Measurements from ENCODE around the gene AGAP1. TPM values are rescaled to one million over a fixed set of nuclear protein-coding genes. Genes with fewer than 3 reads are reported as not detected.

The AGAP1 gene
- total and polyA plus RNA-seq, 9 donors, result 5.7 to 32.2 (median 20.2) TPM

- intact Hi-C loops (cut with DNase I), result no loop called here
- Histone ChIP-seq H3K36me3 (no peaks in the 10 kb centered on the region), H3K27ac (no peak overlapping the region), H3K4me3 (no peak overlapping the region), H3K27me3 (no peaks in the 10 kb centered on the region), H3K4me1 (ENCODE audit: insufficient read depth) (no peaks in the 10 kb centered on the region), H3K9me3 (no peaks in the 10 kb centered on the region)
- TF ChIP-seq POLR2A (IDR thresholded peaks at IDR 0.05), result no peak
- no peak for TF ChIP-seq EP300 (IDR thresholded peaks at IDR 0.05)
- TF ChIP-seq CTCF (IDR thresholded peaks at IDR 0.05), result no peak
- no peak for DNase-seq
- 87 to 95% (median 92%) methylated on average over 18 of the region's 18 CpGs for WGBS, 3 donors
Measured at GRCh38 chr2:235707411-235708096, 213.7 kb downstream of the AGAP1 start.

GRCh38 chr2:235709124-235709813 lies 215.4 kb downstream of the AGAP1 start:
- intact Hi-C loops (cut with DNase I), result no loop called here
- Histone ChIP-seq H3K9me3 (no peaks in the 10 kb centered on the region), H3K36me3 (no peaks in the 10 kb centered on the region), H3K4me1 (ENCODE audit: insufficient read depth) (no peaks in the 10 kb centered on the region), H3K27ac (no peak overlapping the region), H3K4me3 (no peak overlapping the region), H3K27me3 (no peaks in the 10 kb centered on the region)
- WGBS, 3 donors, result 88% methylated on average over 14 of the region's 14 CpGs
- no peak for DNase-seq
- no peak for TF ChIP-seq CTCF (IDR thresholded peaks at IDR 0.05)
- no peak for TF ChIP-seq EP300 (IDR thresholded peaks at IDR 0.05)
- no peak for TF ChIP-seq POLR2A (IDR thresholded peaks at IDR 0.05)

DNA sequence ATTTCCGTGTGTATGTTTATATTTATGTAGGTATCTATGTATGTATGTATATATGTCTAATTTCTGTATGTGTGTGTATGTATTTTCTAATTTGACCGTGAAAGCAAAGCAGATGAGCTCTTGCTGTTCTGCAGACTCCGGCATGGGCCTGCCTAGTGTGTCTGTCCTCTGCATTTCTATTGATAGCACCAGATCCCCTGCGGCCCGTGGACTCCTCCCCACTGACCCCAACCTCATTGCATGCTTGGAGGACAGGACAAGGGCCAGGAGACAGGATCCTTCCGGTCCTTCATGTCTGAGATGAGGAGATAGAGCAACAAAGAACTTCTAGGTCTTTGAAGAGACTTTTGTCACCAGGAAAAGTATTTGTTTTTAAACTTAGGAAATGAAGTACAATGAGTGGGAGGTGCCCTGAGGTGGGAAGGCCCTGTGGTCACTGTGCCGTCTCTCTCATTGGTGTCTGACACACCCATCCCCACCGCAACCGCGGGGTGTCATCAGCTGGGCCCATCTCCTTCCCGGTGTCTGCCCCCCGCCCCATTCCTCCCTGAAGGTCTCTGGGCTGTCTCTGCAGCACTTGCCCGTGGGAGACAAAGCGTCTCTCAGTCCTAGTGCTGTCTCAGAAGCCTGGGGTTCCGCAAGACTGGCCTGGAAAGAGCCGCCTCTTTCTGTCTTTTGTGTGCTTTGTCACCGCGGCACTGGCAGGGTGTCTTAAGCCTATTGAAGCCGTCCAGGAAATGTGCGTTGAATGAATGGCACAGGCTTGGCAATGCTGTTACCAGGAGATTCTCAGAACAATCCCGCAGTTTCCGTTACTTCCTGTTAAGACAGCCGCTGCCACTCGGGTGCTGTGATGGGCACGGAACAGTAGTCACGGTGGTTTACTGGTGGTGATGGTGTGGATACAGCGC lies 216.4 kb downstream of the AGAP1 start:
- Histone ChIP-seq H3K4me3 (no peak overlapping the region), H3K27ac (no peak overlapping the region), H3K36me3 (no peaks in the 10 kb centered on the region), H3K4me1 (ENCODE audit: insufficient read depth) (no peaks in the 10 kb centered on the region), H3K9me3 (no peaks in the 10 kb centered on the region), H3K27me3 (no peaks in the 10 kb centered on the region)
- 90 to 94% (median 92%) methylated on average over 27 of the region's 27 CpGs for WGBS, 3 donors
- no peak for TF ChIP-seq CTCF (IDR thresholded peaks at IDR 0.05)
- TF ChIP-seq EP300 (IDR thresholded peaks at IDR 0.05), result no peak
- no peak for TF ChIP-seq POLR2A (IDR thresholded peaks at IDR 0.05)
- intact Hi-C loops (cut with DNase I), result no loop called here
- no peak for DNase-seq

- DNase-seq, result no peak
- TF ChIP-seq CTCF (IDR thresholded peaks at IDR 0.05), result no peak
- no peaks in the 10 kb centered on the region for H3K9me3 ChIP-seq
- H3K4me3 ChIP-seq, result no peak overlapping the region
- intact Hi-C loops (cut with DNase I), result no loop called here
- no peaks in the 10 kb centered on the region for H3K27me3 ChIP-seq
- no peaks in the 10 kb centered on the region for H3K4me1 ChIP-seq (ENCODE audit: insufficient read depth)
- no peaks in the 10 kb centered on the region for H3K36me3 ChIP-seq
- WGBS, 3 donors, result 95 to 98% (median 95%) methylated on average over 11 of the region's 11 CpGs
- no peak overlapping the region for H3K27ac ChIP-seq
Measured at GRCh38 chr2:235710933-235711332, 217.1 kb downstream of the AGAP1 start.
